Esophagus muscularis mucosa (tissue), 4 donors: ENCODE measurements around the gene RNF224. TPM values are rescaled to one million over a fixed set of nuclear protein-coding genes. Genes with fewer than 3 reads are reported as not detected.

Experiments used
- DNase-seq: peaks from one replicate; pipeline ENCODE4 v3.0.0-alpha.2; 2017; ENCODE audit errors: extremely low spot score
- H3K27ac ChIP-seq, 4 donors: fragments of 200-600 bp; sonication (generic); replicated peaks in 1 of 4; 1 replicate in 3 of 4; 2 replicates in 1 of 4; pipeline ENCODE4 v1.5.1; 2016 to 2019; ENCODE audit warnings: mild to moderate bottlenecking in 1 of 4
- H3K27me3 ChIP-seq, 4 donors: fragments of 200-600 bp; sonication (generic); one replicate each; pipeline versions ENCODE4 v1.5.1 to v1.6.0; 2016 to 2019
- H3K36me3 ChIP-seq, 4 donors: fragments of 200-600 bp; sonication (generic); one replicate each; pipeline ENCODE4 v1.5.1; 2016 to 2019
- H3K4me1 ChIP-seq, 4 donors: fragments of 200-600 bp; sonication (generic); one replicate each; pipeline ENCODE4 v1.5.1; 2016 to 2019
- H3K4me3 ChIP-seq, 4 donors: fragments of 200-600 bp; sonication (generic); 1 replicate in 2 of 4; 2 replicates in 2 of 4; pipeline ENCODE4 v1.5.1; 2016 to 2019; ENCODE audit warnings: mild to moderate bottlenecking in 4 of 4, moderate library complexity in 1 of 4
- H3K9me3 ChIP-seq, 4 donors: fragments of 200-600 bp; sonication (generic); 1 replicate in 3 of 4; 2 replicates in 1 of 4; pipeline ENCODE4 v1.5.1; 2016 to 2019
- CTCF ChIP-seq, 3 experiments: fragments of 200-600 bp in 2 of 3; fragments of 450-650 bp in 1 of 3; sonication (generic) in 2 of 3; IDR thresholded peaks; one replicate each; pipeline ENCODE4 v1.5.1; 2017 to 2019; ENCODE audit warnings: antibody characterized with exemption in 3 of 3, mild to moderate bottlenecking in 2 of 3, moderate library complexity in 1 of 3
- EP300 ChIP-seq: sonication (generic); formaldehyde crosslinking; IDR thresholded peaks from one replicate; pipeline ENCODE4 v1.6.1; 2017; ENCODE audit warnings: antibody characterized with exemption
- POLR2A ChIP-seq: fragments of 450-650 bp; IDR thresholded peaks from one replicate; pipeline ENCODE4 v1.6.1; 2017; ENCODE audit warnings: antibody characterized with exemption, moderate library complexity, mild to moderate bottlenecking, low read depth
- POLR2AphosphoS5 ChIP-seq, 2 donors: sonication (generic); formaldehyde crosslinking; IDR thresholded peaks; one replicate each; pipeline ENCODE4 v1.6.1; 2017; ENCODE audit warnings: antibody characterized with exemption in 2 of 2
- WGBS: methylation state at CpG from one replicate; pipeline ENCODE4 v1.1.5; 2018; 5-methylcytosine and 5-hydroxymethylcytosine counted together
- intact Hi-C: fragments of 100-400 bp; cut with DNase I; formaldehyde crosslinking; loops from one replicate; pipeline ENCODE4 v1.15.1; 2023
- total RNA-seq, 4 donors: library from RNA; depleted of rRNA; stranded (reverse); fragments of >200 nt; gene quantifications; one replicate each; pipeline versions ENCODE4 v1.1.0 to v1.2.1, GENCODE V29; 2016

Gene RNF224
- total RNA-seq, 4 donors from 2014 or later = not detected

GRCh38 chr9:137218212-137218753 is 9.0 kb upstream of the RNF224 start:
- H3K27me3 ChIP-seq = no peaks in the 10 kb centered on the region
- peaks cover 0 to 26% (median 13%) of the 10 kb centered on the region in 4 donors for H3K36me3 ChIP-seq
- no peaks in the 10 kb centered on the region for H3K9me3 ChIP-seq
- WGBS = 100% methylated on average over 1 of the region's 30 CpGs
- H3K4me3 ChIP-seq = no peak overlapping the region
- peaks cover 24 to 44% (median 29%) of the 10 kb centered on the region in 4 donors for H3K4me1 ChIP-seq
- DNase-seq = no peak
- H3K27ac ChIP-seq = no peak overlapping the region
- intact Hi-C loops = no loop called here
- TF ChIP-seq POLR2AphosphoS5 (IDR thresholded peaks at IDR 0.05) = no peak
- TF ChIP-seq POLR2A = no peak
- no peak for TF ChIP-seq CTCF (IDR thresholded peaks at IDR 0.05)
- TF ChIP-seq EP300 = no peak

- TF ChIP-seq POLR2A (no peak), CTCF (IDR thresholded peaks at IDR 0.05) (no peak), EP300 (no peak), POLR2AphosphoS5 (IDR thresholded peaks at IDR 0.05) (no peak)
- intact Hi-C loops = no loop called here
- Histone ChIP-seq H3K27me3 (no peaks in the 10 kb centered on the region), H3K36me3 (peaks cover 0 to 25% (median 12%) of the 10 kb centered on the region in 4 donors), H3K4me3 (no peak overlapping the region), H3K4me1 (peaks cover 25 to 46% (median 30%) of the 10 kb centered on the region in 4 donors), H3K27ac (no peak overlapping the region), H3K9me3 (no peaks in the 10 kb centered on the region)
- no peak for DNase-seq
- WGBS = 76% methylated on average over 3 of the region's 12 CpGs
These were observed 8.5 kb upstream of the RNF224 start for GRCh38 chr9:137218754-137219271.

GRCh38 chr9:137219757-137220316 is 7.5 kb upstream of the RNF224 start:
- TF ChIP-seq POLR2AphosphoS5 (IDR thresholded peaks at IDR 0.05) (no peak), POLR2A (no peak), EP300 (no peak), CTCF (IDR thresholded peaks at IDR 0.05) (no peak)
- no peak for DNase-seq
- Histone ChIP-seq H3K4me1 (peaks cover 30 to 51% (median 36%) of the 10 kb centered on the region in 4 donors), H3K4me3 (no peak overlapping the region), H3K9me3 (no peaks in the 10 kb centered on the region), H3K36me3 (peaks cover 0 to 18% (median 8%) of the 10 kb centered on the region in 4 donors), H3K27ac (no peak overlapping the region), H3K27me3 (no peaks in the 10 kb centered on the region)
- 90% methylated on average over 2 of the region's 10 CpGs for WGBS
- intact Hi-C loops = loop anchor here (2.0 to 5.0 kb wide), 2 partner anchors 19 to 33 kb away; partner anchors contain the start of genes ANAPC2, SSNA1 and TPRN

- no peak for TF ChIP-seq EP300
- Histone ChIP-seq H3K27me3 (no peaks in the 10 kb centered on the region), H3K9me3 (no peaks in the 10 kb centered on the region), H3K4me3 (no peak overlapping the region), H3K4me1 (peaks cover 30 to 51% (median 36%) of the 10 kb centered on the region in 4 donors), H3K36me3 (peaks cover 0 to 11% (median 5%) of the 10 kb centered on the region in 4 donors), H3K27ac (no peak overlapping the region)
- intact Hi-C loops = loop anchor here (2.0 to 5.0 kb wide), 2 partner anchors 20 to 33 kb away; partner anchors contain the start of genes ANAPC2, SSNA1 and TPRN
- no peak for DNase-seq
- 90% methylated on average over 31 of the region's 52 CpGs for WGBS
These were observed 6.8 kb upstream of the RNF224 start for GRCh38 chr9:137220317-137221094.

- Histone ChIP-seq H3K36me3 (peaks cover 0 to 7% (median 3%) of the 10 kb centered on the region in 4 donors), H3K27me3 (no peaks in the 10 kb centered on the region), H3K4me3 (peak overlapping the region; percentile 50 to 87 (median 80)), H3K9me3 (no peaks in the 10 kb centered on the region), H3K27ac (no peak overlapping the region), H3K4me1 (peaks cover 30 to 51% (median 36%) of the 10 kb centered on the region in 4 donors)
- no CpG with 5 or more reads among the region's 14 CpGs for WGBS
- DNase-seq = no peak
- intact Hi-C loops = loop anchor here (2.0 to 5.0 kb wide), 2 partner anchors 20 to 34 kb away; partner anchors contain the start of genes ANAPC2, SSNA1 and TPRN
- TF ChIP-seq POLR2AphosphoS5 (IDR thresholded peaks at IDR 0.05) (no peak), POLR2A (no peak), EP300 (no peak), CTCF (IDR thresholded peaks at IDR 0.05) (no peak)
These were observed 6.2 kb upstream of the RNF224 start for GRCh38 chr9:137221095-137221505.
